Epithelial cell of proximal tubule (primary cell): Measurements from ENCODE around the gene FKBP8. TPM values are rescaled to one million over a fixed set of nuclear protein-coding genes. Genes with fewer than 3 reads are reported as not detected.
"Not testable (repeated sequence)": the region's sequence is repeated elsewhere in the genome, so short reads cannot be mapped to it uniquely, and the experiment has no call there.

ENCODE experiments used
- DNase-seq: peaks from one replicate; pipeline ENCODE4 v3.0.0-alpha.2; 2011; ENCODE audit warnings: low read depth
- H3K4me3 ChIP-seq: 2 replicates; pipeline ENCODE4 v1.5.1; 2011; ENCODE audit warnings: low read depth, mild to moderate bottlenecking, low read length
- total RNA-seq: library from RNA; depleted of rRNA; stranded (reverse); fragments of >200 nt; gene quantifications from 2 replicates; pipeline ENCODE4 v1.2.3, GENCODE V29; 2015
- TF ChIP-seq, protein P1 (sequence below): conservative IDR thresholded peaks from 2 replicates; pipeline ENCODE4 v1.5.1; 2012; ENCODE audit warnings: low read depth, mild to moderate bottlenecking, low read length

Gene FKBP8
- total RNA-seq = 223 and 315 TPM in 2 replicates

GRCh38 chr19:18542941-18543813 is at the start of gene FKBP8:
Gene FKBP8 (minus strand): TSS chr19:18543573. CDS start chr19:18541970, 1,603 bp downstream.
- peak within 1 kb of the TSS; percentile 75 for H3K4me3 ChIP-seq
- TF ChIP-seq, protein P1, sequence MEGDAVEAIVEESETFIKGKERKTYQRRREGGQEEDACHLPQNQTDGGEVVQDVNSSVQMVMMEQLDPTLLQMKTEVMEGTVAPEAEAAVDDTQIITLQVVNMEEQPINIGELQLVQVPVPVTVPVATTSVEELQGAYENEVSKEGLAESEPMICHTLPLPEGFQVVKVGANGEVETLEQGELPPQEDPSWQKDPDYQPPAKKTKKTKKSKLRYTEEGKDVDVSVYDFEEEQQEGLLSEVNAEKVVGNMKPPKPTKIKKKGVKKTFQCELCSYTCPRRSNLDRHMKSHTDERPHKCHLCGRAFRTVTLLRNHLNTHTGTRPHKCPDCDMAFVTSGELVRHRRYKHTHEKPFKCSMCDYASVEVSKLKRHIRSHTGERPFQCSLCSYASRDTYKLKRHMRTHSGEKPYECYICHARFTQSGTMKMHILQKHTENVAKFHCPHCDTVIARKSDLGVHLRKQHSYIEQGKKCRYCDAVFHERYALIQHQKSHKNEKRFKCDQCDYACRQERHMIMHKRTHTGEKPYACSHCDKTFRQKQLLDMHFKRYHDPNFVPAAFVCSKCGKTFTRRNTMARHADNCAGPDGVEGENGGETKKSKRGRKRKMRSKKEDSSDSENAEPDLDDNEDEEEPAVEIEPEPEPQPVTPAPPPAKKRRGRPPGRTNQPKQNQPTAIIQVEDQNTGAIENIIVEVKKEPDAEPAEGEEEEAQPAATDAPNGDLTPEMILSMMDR = no peak
- no peak for DNase-seq

- H3K4me3 ChIP-seq = not testable (repeated sequence)
Observed at GRCh38 chr19:18592732-18593131, 49.4 kb upstream of the FKBP8 start.

GRCh38 chr19:18591735-18592385 is 48.5 kb upstream of the FKBP8 start:
- no peak for DNase-seq
- no peak overlapping the region for H3K4me3 ChIP-seq
- TF ChIP-seq, protein P1 = no peak

More at GRCh38 chr19:18592732-18593131, 49.4 kb upstream of the FKBP8 start:
- DNase-seq = not testable (repeated sequence)

DNA sequence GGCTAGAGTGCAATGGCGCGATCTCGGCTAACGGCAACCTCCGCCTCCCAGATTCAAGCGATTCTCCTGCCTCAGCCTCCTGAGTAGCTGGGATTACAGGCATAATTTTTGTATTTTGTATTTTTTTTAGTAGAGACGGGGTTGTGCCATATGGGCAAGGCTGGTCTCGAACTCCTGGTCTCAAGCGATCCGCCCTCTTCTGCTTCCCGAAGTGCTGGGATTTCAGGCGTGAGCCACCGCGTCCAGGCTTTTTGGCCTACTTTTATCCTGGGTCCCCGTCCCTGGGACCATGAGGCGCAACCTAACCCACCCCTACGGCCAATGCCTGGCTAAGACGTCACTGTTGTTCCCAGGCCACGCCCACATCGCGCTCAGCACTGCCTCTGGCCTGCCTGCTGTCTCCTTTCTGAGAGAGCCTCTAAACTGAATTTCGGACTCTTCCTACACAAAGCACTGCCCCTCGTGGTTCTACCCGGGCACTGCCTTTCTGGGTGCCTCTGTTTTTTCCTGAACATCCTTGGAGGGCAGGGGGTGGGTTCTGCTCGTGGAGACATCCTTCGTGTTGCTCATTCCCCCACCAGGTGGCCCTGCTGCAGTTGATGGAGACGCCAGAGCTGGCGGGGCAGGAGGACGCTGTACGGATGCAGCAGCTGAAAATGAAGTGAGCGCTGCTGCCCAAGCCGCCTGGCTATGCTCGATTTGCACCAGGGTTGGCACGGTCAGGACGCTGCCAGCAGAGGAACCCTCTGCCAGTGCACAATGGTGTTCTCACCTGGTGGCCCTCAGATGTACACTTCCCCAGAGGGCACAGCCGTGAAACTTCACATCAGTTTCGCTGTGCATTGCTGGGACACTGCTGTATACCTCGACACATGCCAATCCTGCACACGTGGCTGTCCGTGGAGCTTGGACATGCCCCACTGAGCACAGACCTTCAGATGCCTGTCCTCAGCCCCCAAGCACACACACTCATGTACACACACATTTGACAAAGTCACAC is 47.2 kb upstream of the FKBP8 start:
- H3K4me3 ChIP-seq = no peak overlapping the region
- DNase-seq = no peak
- TF ChIP-seq, protein P1 = peak; percentile 8

DNA sequence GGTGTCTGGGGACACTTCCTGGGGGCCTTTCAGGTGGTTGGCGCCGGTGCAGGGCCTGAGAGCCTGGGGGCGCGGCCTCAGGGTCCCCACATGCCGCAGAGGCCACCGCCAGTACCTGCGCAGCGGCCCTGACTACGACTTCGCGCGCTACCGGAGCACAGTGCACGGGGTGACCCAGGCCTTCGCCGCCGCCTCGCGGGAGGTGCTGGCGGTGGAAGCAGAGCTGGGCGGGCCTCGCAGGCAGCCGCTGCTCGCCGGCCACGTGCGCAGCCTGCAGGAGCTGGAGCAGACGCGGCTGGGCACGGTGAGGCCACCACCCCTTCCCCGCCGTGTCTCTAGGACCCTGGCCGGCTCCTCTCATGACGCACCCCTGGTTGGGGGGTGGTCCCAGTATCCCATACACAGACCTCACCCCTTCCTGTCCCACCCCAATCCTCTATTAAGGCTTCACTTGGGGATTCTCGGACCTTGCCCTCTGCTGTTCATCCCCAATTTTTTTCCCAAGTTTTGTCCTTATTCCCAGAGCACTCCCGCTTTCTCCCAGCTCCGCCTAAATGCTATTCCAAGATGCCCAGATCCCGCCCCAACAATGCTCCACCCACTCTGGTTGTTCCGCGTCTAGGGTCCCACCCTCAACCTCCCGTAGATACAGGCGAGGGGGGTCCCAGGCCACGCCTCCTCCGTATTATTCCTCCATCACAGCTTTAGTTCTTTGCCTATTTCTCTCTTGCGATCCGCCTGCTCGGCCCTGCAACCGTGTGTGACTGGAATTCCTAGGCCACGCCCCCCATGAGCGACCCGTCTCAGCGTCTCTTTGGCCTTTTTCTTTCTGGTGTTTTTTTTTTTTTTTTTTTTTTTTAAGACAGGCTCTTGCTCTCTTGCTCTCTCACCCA is 46.3 kb upstream of the FKBP8 start:
- DNase-seq = no peak
- TF ChIP-seq, protein P1 = no peak
- H3K4me3 ChIP-seq = peak overlapping the region; percentile 91

- peak within 1 kb of the TSS; percentile 91 for H3K4me3 ChIP-seq
- TF ChIP-seq, protein P1 = peak; percentile 79
- no peak for DNase-seq
Observed at GRCh38 chr19:18588611-18589379, 45.4 kb upstream of the FKBP8 start, which contains the start of gene REX1BD. Gene REX1BD (plus strand): TSS chr19:18588798. CDS start chr19:18588802, 4 bp downstream.
